Measurements from ENCODE around the gene RHBG. TPM values are rescaled to one million over a fixed set of nuclear protein-coding genes. Genes with fewer than 3 reads are reported as not detected.

RHBG gene
- total RNA-seq, 1 experiment from 2014 or later, result 5.7 TPM

DNA sequence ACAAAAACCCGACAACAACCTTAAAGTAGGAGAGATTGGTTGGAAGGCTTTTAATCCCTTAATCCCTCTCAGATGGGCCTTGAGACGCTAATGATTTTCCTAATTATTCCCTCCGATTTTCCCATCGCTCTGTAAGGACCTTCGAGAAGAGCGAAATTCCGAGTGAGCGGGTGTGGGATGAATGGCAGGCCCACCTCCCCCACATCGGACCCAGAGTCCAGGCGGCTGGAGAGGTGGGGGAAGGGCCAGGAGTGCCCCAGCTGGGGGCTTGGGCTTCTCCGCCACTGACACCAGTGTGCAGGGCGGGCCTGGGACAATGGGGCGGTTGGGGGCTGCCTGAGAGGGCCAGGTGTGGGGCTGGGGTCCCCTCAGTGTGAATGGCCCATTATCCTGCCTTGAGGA is 23.4 kb downstream of the RHBG start:
- Histone ChIP-seq H4K20me1 (ENCODE audit: insufficient read depth) (no peaks in the 10 kb centered on the region), H2AFZ (ENCODE audit: low read depth, low read length, poor library complexity, severe bottlenecking) (no peak overlapping the region), H3K9me3 (ENCODE audit: control insufficient read depth in 1 of 2, insufficient read depth in 1 of 2, low read depth in 1 of 2, low read length in 2 of 2) (no peaks in the 10 kb centered on the region), H3K9ac (ENCODE audit: low read length) (no peak overlapping the region), H3K79me2 (ENCODE audit: insufficient read depth, low read length) (no peaks in the 10 kb centered on the region), H3K4me3 (replicated peaks in 1 of 2; ENCODE audit: low read depth in 1 of 2, low read length in 2 of 2) (no peak overlapping the region), H3K36me3 (ENCODE audit: control insufficient read depth in 1 of 2, insufficient read depth in 2 of 2, low read length in 2 of 2) (no peaks in the 10 kb centered on the region), H3K4me1 (ENCODE audit: control insufficient read depth in 1 of 2, insufficient read depth in 2 of 2, low read length in 2 of 2) (peaks cover under 1 to 30% of the 10 kb centered on the region in 2 experiments; a peak in 3 of 4 replicates), H3K4me2 (ENCODE audit: low read length) (no peak overlapping the region), H3K27ac (ENCODE audit: low read depth, low read length) (no peak overlapping the region), H3K9me2 (ENCODE audit: insufficient read depth) (no peaks in the 10 kb centered on the region), H3K27me3 (ENCODE audit: insufficient read depth, low read length) (no peaks in the 10 kb centered on the region)
- POLR2A ChIA-PET, result no interaction called here
- no peak for DNase-seq (ENCODE audit: low read depth, low spot score)
- no peak for ATAC-seq
- RAD21 ChIA-PET (ENCODE audit: low non-redundant PET in 1 of 2, low total read pairs in 2 of 2, uncharacterized antibody in 2 of 2, unreplicated experiment in 2 of 2), result no interaction called here
- CTCF ChIA-PET, result no interaction called here
- BruUV-seq (replicated peaks), result no TSS peak
- no peak for TF ChIP-seq EZH2phosphoT487 (IDR thresholded peaks at IDR 0.05; ENCODE audit: borderline replicate concordance)
- TF ChIP-seq YY1 (IDR thresholded peaks at IDR 0.05; ENCODE audit: extremely low read depth, insufficient replicate concordance, low read depth, low read length), result no peak
- TF ChIP-seq POLR2AphosphoS5 (IDR thresholded peaks at IDR 0.05; ENCODE audit: low read depth, low read length), result no peak
- TF ChIP-seq CBX3 (IDR thresholded peaks at IDR 0.05; ENCODE audit: low read depth), result no peak
- no peak for TF ChIP-seq FOSL1 (IDR thresholded peaks at IDR 0.05; ENCODE audit: low read depth)
- TF ChIP-seq REST (IDR thresholded peaks at IDR 0.05; ENCODE audit: low read depth), result no peak
- TF ChIP-seq EGR1 (IDR thresholded peaks at IDR 0.05; ENCODE audit: low read depth), result no peak
- no peak for TF ChIP-seq RAD21 (IDR thresholded peaks at IDR 0.05; ENCODE audit: low read depth)
- TF ChIP-seq, protein P1, sequence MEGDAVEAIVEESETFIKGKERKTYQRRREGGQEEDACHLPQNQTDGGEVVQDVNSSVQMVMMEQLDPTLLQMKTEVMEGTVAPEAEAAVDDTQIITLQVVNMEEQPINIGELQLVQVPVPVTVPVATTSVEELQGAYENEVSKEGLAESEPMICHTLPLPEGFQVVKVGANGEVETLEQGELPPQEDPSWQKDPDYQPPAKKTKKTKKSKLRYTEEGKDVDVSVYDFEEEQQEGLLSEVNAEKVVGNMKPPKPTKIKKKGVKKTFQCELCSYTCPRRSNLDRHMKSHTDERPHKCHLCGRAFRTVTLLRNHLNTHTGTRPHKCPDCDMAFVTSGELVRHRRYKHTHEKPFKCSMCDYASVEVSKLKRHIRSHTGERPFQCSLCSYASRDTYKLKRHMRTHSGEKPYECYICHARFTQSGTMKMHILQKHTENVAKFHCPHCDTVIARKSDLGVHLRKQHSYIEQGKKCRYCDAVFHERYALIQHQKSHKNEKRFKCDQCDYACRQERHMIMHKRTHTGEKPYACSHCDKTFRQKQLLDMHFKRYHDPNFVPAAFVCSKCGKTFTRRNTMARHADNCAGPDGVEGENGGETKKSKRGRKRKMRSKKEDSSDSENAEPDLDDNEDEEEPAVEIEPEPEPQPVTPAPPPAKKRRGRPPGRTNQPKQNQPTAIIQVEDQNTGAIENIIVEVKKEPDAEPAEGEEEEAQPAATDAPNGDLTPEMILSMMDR (IDR thresholded peaks at IDR 0.05 in 2 of 3, conservative IDR thresholded peaks at IDR 0.05 in 1 of 3; ENCODE audit: borderline replicate concordance in 1 of 3, insufficient read depth in 1 of 3, low read depth in 2 of 3, low read length in 2 of 3), result no peak
- TF ChIP-seq CEBPB (IDR thresholded peaks at IDR 0.05; ENCODE audit: low read depth), result no peak
- TF ChIP-seq, protein P2, sequence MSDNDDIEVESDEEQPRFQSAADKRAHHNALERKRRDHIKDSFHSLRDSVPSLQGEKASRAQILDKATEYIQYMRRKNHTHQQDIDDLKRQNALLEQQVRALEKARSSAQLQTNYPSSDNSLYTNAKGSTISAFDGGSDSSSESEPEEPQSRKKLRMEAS (IDR thresholded peaks at IDR 0.05), result no peak
- TF ChIP-seq SP1 (IDR thresholded peaks at IDR 0.05; ENCODE audit: low read depth), result no peak
- no peak for TF ChIP-seq ZFX (IDR thresholded peaks at IDR 0.05)
- TF ChIP-seq TCF7L2 (IDR thresholded peaks at IDR 0.05; ENCODE audit: borderline replicate concordance, extremely low read depth, insufficient read depth, insufficient read length), result no peak
- TF ChIP-seq POLR2A (IDR thresholded peaks at IDR 0.05; ENCODE audit: borderline replicate concordance, extremely low read depth, insufficient read depth, insufficient read length), result no peak
- TF ChIP-seq, protein P3, sequence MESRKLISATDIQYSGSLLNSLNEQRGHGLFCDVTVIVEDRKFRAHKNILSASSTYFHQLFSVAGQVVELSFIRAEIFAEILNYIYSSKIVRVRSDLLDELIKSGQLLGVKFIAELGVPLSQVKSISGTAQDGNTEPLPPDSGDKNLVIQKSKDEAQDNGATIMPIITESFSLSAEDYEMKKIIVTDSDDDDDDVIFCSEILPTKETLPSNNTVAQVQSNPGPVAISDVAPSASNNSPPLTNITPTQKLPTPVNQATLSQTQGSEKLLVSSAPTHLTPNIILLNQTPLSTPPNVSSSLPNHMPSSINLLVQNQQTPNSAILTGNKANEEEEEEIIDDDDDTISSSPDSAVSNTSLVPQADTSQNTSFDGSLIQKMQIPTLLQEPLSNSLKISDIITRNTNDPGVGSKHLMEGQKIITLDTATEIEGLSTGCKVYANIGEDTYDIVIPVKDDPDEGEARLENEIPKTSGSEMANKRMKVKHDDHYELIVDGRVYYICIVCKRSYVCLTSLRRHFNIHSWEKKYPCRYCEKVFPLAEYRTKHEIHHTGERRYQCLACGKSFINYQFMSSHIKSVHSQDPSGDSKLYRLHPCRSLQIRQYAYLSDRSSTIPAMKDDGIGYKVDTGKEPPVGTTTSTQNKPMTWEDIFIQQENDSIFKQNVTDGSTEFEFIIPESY (IDR thresholded peaks at IDR 0.05; ENCODE audit: extremely low read depth, insufficient replicate concordance, low read length), result no peak
- TF ChIP-seq ELF1 (IDR thresholded peaks at IDR 0.05; ENCODE audit: borderline replicate concordance, low read depth), result no peak
- TF ChIP-seq EZH2 (IDR thresholded peaks at IDR 0.05), result no peak
- intact Hi-C loops (cut with micrococcal nuclease), result no loop called here
